Lower lobe of right lung (tissue), 2 donors: ENCODE results near the gene HAUS7. TPM values are rescaled to one million over a fixed set of nuclear protein-coding genes. Genes with fewer than 3 reads are reported as not detected.

Experiments
- ATAC-seq, 2 donors: fragments of 200-7000 bp; cut with Tn5 transposase; one replicate each; pipeline ENCODE4 v1.9.1; 2020 to 2022; ENCODE audit warnings: mild to moderate bottlenecking in 2 of 2, moderate library complexity in 2 of 2
- DNase-seq: peaks from one replicate; pipeline ENCODE4 v3.0.0-alpha.2; 2020
- H3K27ac ChIP-seq: fragments of 200-600 bp; one replicate; pipeline ENCODE4 v1.8.0; 2022
- H3K27me3 ChIP-seq: fragments of 200-600 bp; one replicate; pipeline ENCODE4 v1.8.0; 2022; ENCODE audit warnings: low read depth
- H3K36me3 ChIP-seq: fragments of 200-600 bp; one replicate; pipeline ENCODE4 v1.8.0; 2022; ENCODE audit warnings: mild to moderate bottlenecking
- H3K4me1 ChIP-seq: fragments of 200-600 bp; one replicate; pipeline ENCODE4 v1.8.0; 2022
- H3K4me3 ChIP-seq: fragments of 200-600 bp; one replicate; pipeline ENCODE4 v1.8.0; 2022; ENCODE audit warnings: mild to moderate bottlenecking
- H3K9me3 ChIP-seq: fragments of 200-600 bp; one replicate; pipeline ENCODE4 v1.8.0; 2022
- intact Hi-C: fragments of 100-400 bp; cut with DNase I; formaldehyde crosslinking; loops from one replicate; pipeline ENCODE4 v1.11.0; 2022
- total RNA-seq: library from RNA; stranded (reverse); fragmentation: NEBNext Ultra II Directional; extraction: Animal tissue kit (Norgen Biotek cat#: 25700); gene quantifications from one replicate; pipeline ENCODE4 v1.2.1, GENCODE V29; 2021
- TF ChIP-seq, protein P1 (sequence below): fragments of 200-600 bp; IDR thresholded peaks from one replicate; pipeline ENCODE4 v1.8.0; 2022; ENCODE audit warnings: antibody characterized with exemption, mild to moderate bottlenecking
- donor health status: DM: no; HTN: yes; CAD: no; lungs with severe emphysema.

The HAUS7 gene
- total RNA-seq, 1 donor from 2014 or later = 22.7 TPM

DNA sequence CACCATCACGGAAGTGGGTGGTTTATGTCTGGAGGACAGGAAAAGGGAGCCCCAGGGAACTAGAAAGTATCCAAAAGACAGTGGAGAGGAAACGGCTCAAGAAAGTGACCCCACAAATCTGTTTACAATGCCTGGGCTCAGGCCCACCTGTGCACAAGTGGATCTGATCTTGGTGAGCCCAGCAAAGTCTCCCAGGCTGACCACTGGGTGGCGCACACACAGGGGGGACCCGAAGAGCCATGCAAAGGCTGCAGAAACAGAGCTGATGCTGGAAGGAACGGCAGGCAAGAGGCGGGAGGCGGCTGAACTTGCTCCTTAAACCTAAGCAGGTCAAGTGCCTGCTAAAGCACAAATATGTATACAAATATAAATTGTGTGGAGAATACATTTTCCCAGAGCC is 9.6 kb downstream of the HAUS7 start:
- TF ChIP-seq, protein P1, sequence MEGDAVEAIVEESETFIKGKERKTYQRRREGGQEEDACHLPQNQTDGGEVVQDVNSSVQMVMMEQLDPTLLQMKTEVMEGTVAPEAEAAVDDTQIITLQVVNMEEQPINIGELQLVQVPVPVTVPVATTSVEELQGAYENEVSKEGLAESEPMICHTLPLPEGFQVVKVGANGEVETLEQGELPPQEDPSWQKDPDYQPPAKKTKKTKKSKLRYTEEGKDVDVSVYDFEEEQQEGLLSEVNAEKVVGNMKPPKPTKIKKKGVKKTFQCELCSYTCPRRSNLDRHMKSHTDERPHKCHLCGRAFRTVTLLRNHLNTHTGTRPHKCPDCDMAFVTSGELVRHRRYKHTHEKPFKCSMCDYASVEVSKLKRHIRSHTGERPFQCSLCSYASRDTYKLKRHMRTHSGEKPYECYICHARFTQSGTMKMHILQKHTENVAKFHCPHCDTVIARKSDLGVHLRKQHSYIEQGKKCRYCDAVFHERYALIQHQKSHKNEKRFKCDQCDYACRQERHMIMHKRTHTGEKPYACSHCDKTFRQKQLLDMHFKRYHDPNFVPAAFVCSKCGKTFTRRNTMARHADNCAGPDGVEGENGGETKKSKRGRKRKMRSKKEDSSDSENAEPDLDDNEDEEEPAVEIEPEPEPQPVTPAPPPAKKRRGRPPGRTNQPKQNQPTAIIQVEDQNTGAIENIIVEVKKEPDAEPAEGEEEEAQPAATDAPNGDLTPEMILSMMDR = peak; percentile 59
- ATAC-seq = peak in 1 of 2 donors; percentile 61

DNA sequence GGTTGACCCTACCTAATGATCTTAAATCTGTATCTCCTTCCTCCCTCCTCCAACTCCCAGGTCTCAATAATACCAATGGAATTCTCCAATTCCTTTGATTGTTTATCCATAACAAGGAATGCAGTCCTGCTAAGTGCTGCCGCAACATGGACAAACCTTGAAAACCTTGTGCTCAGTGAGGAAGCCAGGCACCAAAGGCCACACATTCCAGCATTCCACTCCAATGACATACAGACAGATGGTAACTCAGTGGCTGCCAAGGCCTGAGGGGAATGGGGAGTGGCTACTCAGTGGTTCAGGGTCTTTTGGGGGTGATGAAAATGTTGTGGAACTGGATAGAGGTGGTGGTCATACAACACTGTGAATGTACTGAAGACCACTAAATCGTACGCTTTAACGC is 10.4 kb downstream of the HAUS7 start:
- Histone ChIP-seq H3K27me3 (no peaks in the 10 kb centered on the region), H3K36me3 (peaks cover 5% of the 10 kb centered on the region), H3K4me3 (no peak overlapping the region), H3K4me1 (no peaks in the 10 kb centered on the region), H3K9me3 (no peaks in the 10 kb centered on the region), H3K27ac (no peak overlapping the region)
- TF ChIP-seq, protein P1 = no peak
- no peak for ATAC-seq
- intact Hi-C loops = no loop called here
- no peak for DNase-seq

More for the DNA sequence above, 9.6 kb downstream of the HAUS7 start:
- Histone ChIP-seq H3K27ac (no peak overlapping the region), H3K4me3 (no peak overlapping the region), H3K4me1 (no peaks in the 10 kb centered on the region), H3K36me3 (peaks cover 5% of the 10 kb centered on the region), H3K27me3 (no peaks in the 10 kb centered on the region), H3K9me3 (no peaks in the 10 kb centered on the region)
- intact Hi-C loops = no loop called here
- DNase-seq = peak; percentile 52

DNA sequence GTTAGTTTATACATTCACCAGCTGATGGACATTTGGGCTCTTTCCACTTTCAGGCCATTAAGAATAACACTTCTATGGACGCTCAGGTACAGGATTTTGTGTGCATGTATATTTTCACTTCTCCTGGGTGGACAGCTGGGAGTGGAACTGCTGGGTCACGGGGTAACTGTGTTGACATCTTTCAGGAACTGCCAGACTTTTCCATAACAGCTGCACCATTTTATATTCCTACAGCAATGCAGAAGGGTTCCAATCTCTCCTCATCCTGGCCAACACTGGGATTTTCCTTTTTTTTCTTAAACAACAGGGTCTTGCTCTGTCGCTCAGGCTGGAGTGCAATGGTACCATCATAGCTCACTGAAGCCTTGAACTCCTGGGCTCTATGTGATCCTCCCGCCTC is 11.9 kb downstream of the HAUS7 start:
- Histone ChIP-seq H3K27me3 (no peaks in the 10 kb centered on the region), H3K36me3 (peaks cover 5% of the 10 kb centered on the region)
- no peak for DNase-seq

DNA sequence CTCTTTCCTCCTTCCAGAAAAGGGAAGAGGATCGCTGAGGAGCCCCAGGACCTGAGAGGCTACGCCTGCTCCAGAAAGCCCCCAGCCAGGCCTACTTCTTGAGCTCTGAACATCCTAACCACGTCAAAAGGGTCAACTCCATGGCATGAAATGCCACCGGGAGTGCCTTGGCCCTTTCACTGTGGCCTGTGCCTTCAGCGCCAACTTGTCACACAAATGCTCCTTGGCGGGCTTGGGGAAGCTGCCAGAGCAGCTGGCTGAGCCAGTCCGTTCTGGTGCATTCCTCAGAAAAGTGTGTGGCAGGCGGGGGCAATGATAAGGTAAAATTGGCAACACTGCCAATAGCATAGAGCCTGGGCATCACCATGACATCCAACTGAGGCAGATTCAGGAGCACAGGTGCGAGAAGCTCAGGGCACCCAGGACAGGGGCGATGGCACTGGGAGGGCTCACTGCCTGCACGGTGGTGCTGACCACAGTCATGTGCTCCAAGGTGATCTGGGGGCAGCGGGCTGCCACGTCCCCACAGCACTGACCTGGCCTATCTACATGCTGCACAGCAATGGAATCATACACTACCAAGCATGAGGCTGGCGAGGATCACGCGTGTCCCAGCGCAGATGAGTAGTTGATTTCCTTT is 12.4 kb downstream of the HAUS7 start:
- no peaks in the 10 kb centered on the region for H3K4me1 ChIP-seq
- H3K27me3 ChIP-seq = no peaks in the 10 kb centered on the region
- no peak overlapping the region for H3K4me3 ChIP-seq
- ATAC-seq = no peak
- H3K27ac ChIP-seq = no peak overlapping the region
- H3K36me3 ChIP-seq = peaks cover 6% of the 10 kb centered on the region
- DNase-seq = no peak
- TF ChIP-seq, protein P1 = no peak
- no peaks in the 10 kb centered on the region for H3K9me3 ChIP-seq
- intact Hi-C loops = no loop called here

More for the DNA sequence above, 11.9 kb downstream of the HAUS7 start:
- Histone ChIP-seq H3K4me1 (no peaks in the 10 kb centered on the region), H3K27ac (no peak overlapping the region), H3K4me3 (no peak overlapping the region), H3K9me3 (no peaks in the 10 kb centered on the region)
- intact Hi-C loops = no loop called here
- TF ChIP-seq, protein P1 = no peak
- no peak for ATAC-seq

DNA sequence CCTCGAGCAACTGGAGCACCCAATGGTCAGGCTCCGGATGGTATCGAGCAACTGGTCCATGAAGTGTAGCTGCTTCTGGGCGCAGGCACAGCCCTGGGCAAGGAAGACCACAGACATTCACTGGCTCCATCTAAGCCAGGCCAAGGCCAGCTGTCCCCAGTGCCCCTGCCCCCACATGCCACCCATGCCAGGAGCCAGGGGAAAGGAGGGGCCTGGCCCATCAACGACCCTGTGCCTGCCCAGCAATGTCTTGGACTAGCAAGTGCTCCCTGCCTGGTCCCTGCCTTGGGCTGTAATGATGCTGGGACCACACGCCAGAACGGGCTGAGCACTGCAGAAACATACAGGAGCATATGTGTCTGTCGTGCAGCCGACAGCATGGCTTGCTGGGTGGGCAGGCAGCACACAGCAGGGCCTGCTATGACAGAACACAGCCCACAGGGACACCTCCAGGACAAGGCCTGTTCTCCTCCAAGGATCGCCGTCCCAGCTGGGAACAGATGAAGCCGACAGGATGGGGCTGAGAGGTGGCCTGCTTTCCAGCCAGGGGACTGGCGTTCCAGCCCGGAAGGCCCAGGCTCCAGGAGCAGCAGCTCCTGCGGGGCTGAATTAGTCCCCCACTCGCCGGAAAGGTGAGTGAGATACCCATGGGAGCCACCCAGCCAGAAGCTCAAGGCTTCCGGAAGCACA is 13.1 kb downstream of the HAUS7 start:
- no peak overlapping the region for H3K4me3 ChIP-seq
- ATAC-seq = no peak
- no peak overlapping the region for H3K27ac ChIP-seq
- intact Hi-C loops = no loop called here
- H3K36me3 ChIP-seq = peaks cover 11% of the 10 kb centered on the region
- TF ChIP-seq, protein P1 = no peak
- H3K9me3 ChIP-seq = no peaks in the 10 kb centered on the region
- no peaks in the 10 kb centered on the region for H3K4me1 ChIP-seq
- no peak for DNase-seq
- H3K27me3 ChIP-seq = no peaks in the 10 kb centered on the region
